H1 (cell line): ENCODE results near the gene PTPRC.

Experiments used
- CBX5 ChIP-seq: fragments of 300-800, 300-1000 bp; sonication (generic); IDR thresholded peaks from 2 replicates; pipeline ENCODE4 v1.7.1; 2016; ENCODE audit warnings: antibody characterized with exemption, low read length, low read depth
- CTCF ChIP-seq, 3 experiments: IDR thresholded peaks; 1 replicate in 2 of 3; 2 replicates in 1 of 3; pipeline versions ENCODE4 v1.5.1 to v1.6.1; 2011; ENCODE audit warnings: low read length in 3 of 3, mild to moderate bottlenecking in 3 of 3, inconsistent platforms in 2 of 3, low read depth in 1 of 3, moderate library complexity in 1 of 3; ENCODE audit not compliant: insufficient read depth in 1 of 3; ENCODE audit errors: control extremely low read depth in 1 of 3
- EZH2 ChIP-seq: fragments of 200-600 bp; sonication (generic); IDR thresholded peaks from 2 replicates; pipeline ENCODE4 v1.7.1; 2012; ENCODE audit warnings: low read depth, mild to moderate bottlenecking, moderate library complexity, low read length, inconsistent platforms; ENCODE audit not compliant: severe bottlenecking
- HDAC6 ChIP-seq: IDR thresholded peaks from one replicate; pipeline ENCODE4 v1.7.1; 2012; ENCODE audit warnings: low read depth, mild to moderate bottlenecking, inconsistent platforms, low read length, moderate library complexity
- JUND ChIP-seq: IDR thresholded peaks from 2 replicates; pipeline ENCODE4 v1.6.1; 2011; ENCODE audit warnings: mild to moderate bottlenecking, improper control_type of control experiment, low read length
- NRF1 ChIP-seq: IDR thresholded peaks from 2 replicates; pipeline ENCODE4 v1.6.1; 2011; ENCODE audit warnings: mild to moderate bottlenecking, low read depth, low read length, improper control_type of control experiment
- POLR2AphosphoS5 ChIP-seq: IDR thresholded peaks from 2 replicates; pipeline ENCODE4 v1.6.1; 2011; ENCODE audit warnings: low read depth, low read length
- YY1 ChIP-seq: IDR thresholded peaks from 2 replicates; pipeline ENCODE4 v1.6.1; 2011; ENCODE audit warnings: low read depth, mild to moderate bottlenecking, low read length

- TF ChIP-seq CBX5 (no peak), CTCF (IDR thresholded peaks at IDR 0.05; ENCODE audit: control extremely low read depth in 1 of 3, insufficient read depth in 1 of 3, low read depth in 1 of 3, low read length in 3 of 3) (no peak), HDAC6 (no peak), YY1 (no peak), EZH2 (no peak), POLR2AphosphoS5 (no peak), JUND (no peak), NRF1 (no peak)
Measured at GRCh38 chr1:198619375-198620140, 19.3 kb upstream of the PTPRC start.
